ENCODE data around the gene ANK2. TPM values are rescaled to one million over a fixed set of nuclear protein-coding genes. Genes with fewer than 3 reads are reported as not detected.

The ANK2 gene
- total RNA-seq, 4 donors from 2014 or later = 27.4 to 142 (median 47.2) TPM

DNA sequence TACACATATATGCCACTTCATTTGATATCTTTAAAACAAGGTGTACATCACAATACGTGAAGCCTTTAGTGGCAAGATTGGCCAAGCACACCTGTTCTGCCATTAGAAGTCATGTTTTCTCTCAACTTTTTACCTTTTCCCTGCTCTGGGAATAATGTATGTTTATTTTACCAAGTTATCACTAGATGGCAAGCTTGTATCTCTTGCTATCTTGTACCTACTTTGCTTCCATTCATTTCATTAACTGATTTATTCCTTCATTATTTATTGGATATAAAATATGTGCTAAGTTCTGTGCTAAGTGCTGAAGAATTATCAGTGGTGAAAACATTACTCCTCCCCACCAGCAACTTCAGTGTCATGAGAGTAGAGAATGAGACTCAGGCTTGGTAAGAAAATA is 245.5 kb downstream of the ANK2 start:
- Histone ChIP-seq H3K27me3 (no peaks in the 10 kb centered on the region), H3K36me3 (no peaks in the 10 kb centered on the region), H3K27ac (peak overlapping the region; percentile 78 to 81), H3K9me3 (no peaks in the 10 kb centered on the region), H3K4me1 (peaks cover 0 to 6% of the 10 kb centered on the region in 2 donors), H3K4me3 (no peak overlapping the region)
- DNase-seq = no peak
- TF ChIP-seq POLR2A (IDR thresholded peaks at IDR 0.05) = no peak
- TF ChIP-seq, protein P1, sequence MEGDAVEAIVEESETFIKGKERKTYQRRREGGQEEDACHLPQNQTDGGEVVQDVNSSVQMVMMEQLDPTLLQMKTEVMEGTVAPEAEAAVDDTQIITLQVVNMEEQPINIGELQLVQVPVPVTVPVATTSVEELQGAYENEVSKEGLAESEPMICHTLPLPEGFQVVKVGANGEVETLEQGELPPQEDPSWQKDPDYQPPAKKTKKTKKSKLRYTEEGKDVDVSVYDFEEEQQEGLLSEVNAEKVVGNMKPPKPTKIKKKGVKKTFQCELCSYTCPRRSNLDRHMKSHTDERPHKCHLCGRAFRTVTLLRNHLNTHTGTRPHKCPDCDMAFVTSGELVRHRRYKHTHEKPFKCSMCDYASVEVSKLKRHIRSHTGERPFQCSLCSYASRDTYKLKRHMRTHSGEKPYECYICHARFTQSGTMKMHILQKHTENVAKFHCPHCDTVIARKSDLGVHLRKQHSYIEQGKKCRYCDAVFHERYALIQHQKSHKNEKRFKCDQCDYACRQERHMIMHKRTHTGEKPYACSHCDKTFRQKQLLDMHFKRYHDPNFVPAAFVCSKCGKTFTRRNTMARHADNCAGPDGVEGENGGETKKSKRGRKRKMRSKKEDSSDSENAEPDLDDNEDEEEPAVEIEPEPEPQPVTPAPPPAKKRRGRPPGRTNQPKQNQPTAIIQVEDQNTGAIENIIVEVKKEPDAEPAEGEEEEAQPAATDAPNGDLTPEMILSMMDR (IDR thresholded peaks at IDR 0.05) = no peak
- intact Hi-C loops (cut with DNase I; ENCODE audit: low total_unique reads) = no loop called here

DNA sequence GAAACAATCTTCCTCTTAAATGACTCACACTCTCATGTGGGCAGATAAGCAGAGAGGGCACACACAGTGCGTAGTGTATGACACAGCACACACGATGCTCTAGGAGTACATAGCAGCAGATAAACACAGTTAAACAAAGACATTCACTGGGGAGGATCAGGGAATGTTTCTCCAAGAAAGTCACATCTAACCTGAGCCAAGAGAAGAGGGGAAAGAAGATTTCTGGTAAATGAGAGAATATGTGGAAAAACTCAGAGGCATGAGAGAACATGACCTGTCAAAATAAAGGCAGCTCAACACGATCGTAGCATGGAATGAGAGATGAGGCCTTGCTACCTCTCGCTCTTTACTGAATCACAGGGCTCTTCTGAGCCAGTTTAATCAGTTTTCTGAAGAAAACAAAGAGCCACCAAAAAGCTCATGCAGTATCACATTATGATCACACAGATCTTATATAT is 251.0 kb downstream of the ANK2 start:
- Histone ChIP-seq H3K4me1 (no peaks in the 10 kb centered on the region), H3K36me3 (no peaks in the 10 kb centered on the region), H3K9me3 (no peaks in the 10 kb centered on the region), H3K27me3 (no peaks in the 10 kb centered on the region), H3K4me3 (no peak overlapping the region), H3K27ac (peak overlapping the region; percentile 62 to 64)
- peak; percentile 39 to 40 for DNase-seq
- intact Hi-C loops (cut with DNase I; ENCODE audit: low total_unique reads) = no loop called here
- TF ChIP-seq, protein P1 (IDR thresholded peaks at IDR 0.05) = no peak
- peak; percentile 16 to 17 for TF ChIP-seq POLR2A (IDR thresholded peaks at IDR 0.05)

DNA sequence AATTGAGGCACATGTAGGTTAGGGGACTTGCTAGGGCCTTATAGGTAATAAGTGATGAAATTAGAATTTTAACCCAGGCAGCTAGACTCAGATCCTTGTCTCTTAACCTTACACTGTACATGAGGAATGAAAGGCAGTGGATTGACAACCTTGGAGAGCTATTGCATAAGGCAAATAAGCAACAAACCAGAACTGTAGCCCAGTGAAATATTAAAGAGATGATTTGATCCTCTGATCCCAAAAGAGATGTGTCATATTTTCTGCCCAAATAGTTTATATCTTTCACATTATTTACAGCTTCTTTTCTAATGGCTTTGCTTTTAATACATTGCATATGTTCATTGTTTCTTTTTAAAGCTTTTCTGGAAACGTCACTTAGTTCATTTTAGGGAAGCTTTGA is 252.6 kb downstream of the ANK2 start:
- no peak overlapping the region for H3K27ac ChIP-seq
- TF ChIP-seq, protein P1 (IDR thresholded peaks at IDR 0.05) = no peak
- no peak for TF ChIP-seq POLR2A (IDR thresholded peaks at IDR 0.05)
- intact Hi-C loops (cut with DNase I; ENCODE audit: low total_unique reads) = no loop called here

DNA sequence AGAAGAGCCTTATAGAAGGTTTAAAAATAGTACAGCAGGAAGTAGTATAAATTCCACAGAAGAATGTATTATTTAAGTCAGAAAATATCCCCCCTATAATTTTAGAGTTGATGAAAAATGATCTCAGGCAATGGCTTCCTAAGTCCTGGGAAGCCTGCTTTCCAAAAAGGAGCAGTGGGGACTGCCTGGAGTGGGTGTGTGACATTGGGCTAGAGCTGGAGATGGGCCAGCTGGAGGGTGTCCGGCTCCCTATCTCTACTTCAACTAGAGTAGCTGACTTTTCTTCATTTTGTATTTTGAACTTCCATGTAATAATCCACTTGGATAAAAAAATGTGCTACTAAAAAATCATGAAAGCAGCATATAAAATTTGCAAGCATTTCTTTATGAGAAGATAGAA is 253.9 kb downstream of the ANK2 start:
- H3K4me3 ChIP-seq = no peak overlapping the region
- intact Hi-C loops (cut with DNase I; ENCODE audit: low total_unique reads) = no loop called here
- no peak for DNase-seq
- no peaks in the 10 kb centered on the region for H3K4me1 ChIP-seq
- H3K36me3 ChIP-seq = no peaks in the 10 kb centered on the region
- H3K9me3 ChIP-seq = no peaks in the 10 kb centered on the region
- H3K27me3 ChIP-seq = no peaks in the 10 kb centered on the region
- no peak for TF ChIP-seq POLR2A (IDR thresholded peaks at IDR 0.05)
- TF ChIP-seq, protein P1 (IDR thresholded peaks at IDR 0.05) = no peak
- H3K27ac ChIP-seq = no peak overlapping the region

More for the DNA sequence above, 252.6 kb downstream of the ANK2 start:
- no peak for DNase-seq
- Histone ChIP-seq H3K4me1 (no peaks in the 10 kb centered on the region), H3K27me3 (no peaks in the 10 kb centered on the region), H3K36me3 (no peaks in the 10 kb centered on the region), H3K9me3 (no peaks in the 10 kb centered on the region), H3K4me3 (no peak overlapping the region)

DNA sequence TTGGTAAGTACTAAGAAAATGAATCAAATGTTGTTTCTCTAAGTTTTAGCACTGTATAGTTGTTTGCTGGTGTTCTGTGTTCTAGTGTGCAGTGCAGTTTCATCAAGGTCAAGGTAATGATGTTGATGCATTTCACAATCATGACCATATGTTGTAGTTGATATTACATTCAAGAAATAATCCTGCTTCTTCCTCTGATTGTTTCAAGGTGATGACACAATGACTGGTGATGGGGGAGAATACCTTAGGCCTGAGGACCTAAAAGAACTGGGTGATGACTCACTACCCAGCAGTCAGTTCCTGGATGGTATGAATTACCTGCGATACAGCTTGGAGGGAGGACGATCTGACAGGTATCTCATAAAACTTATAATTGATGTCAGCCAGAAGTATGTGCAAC is 261.6 kb downstream of the ANK2 start:
- no peaks in the 10 kb centered on the region for H3K4me1 ChIP-seq
- no peak overlapping the region for H3K4me3 ChIP-seq
- no peak for DNase-seq
- TF ChIP-seq POLR2A (IDR thresholded peaks at IDR 0.05) = no peak
- TF ChIP-seq, protein P1 (IDR thresholded peaks at IDR 0.05) = no peak
- H3K27ac ChIP-seq = no peak overlapping the region
- no peaks in the 10 kb centered on the region for H3K27me3 ChIP-seq
- no peaks in the 10 kb centered on the region for H3K9me3 ChIP-seq
- intact Hi-C loops (cut with DNase I; ENCODE audit: low total_unique reads) = no loop called here
- H3K36me3 ChIP-seq = no peaks in the 10 kb centered on the region

All from uterus (tissue), 4 donors.